ENCODE results near the gene TMBIM1. TPM values are rescaled to one million over a fixed set of nuclear protein-coding genes. Genes with fewer than 3 reads are reported as not detected.
A peak's percentile ranks its signal among the peaks of the same experiment; 100 is the strongest.

The TMBIM1 gene
- total RNA-seq, 3 donors from 2014 or later: 168 to 330 (median 170) TPM

GRCh38 chr2:218229851-218230250 is 62.5 kb downstream of the TMBIM1 start:
- H3K27me3 ChIP-seq: no peaks in the 10 kb centered on the region
- H3K27ac ChIP-seq: peak overlapping the region; percentile 23
- intact Hi-C loops (cut with DNase I; ENCODE audit: low total_unique reads): no loop called here
- H3K36me3 ChIP-seq: no peaks in the 10 kb centered on the region
- no peak for DNase-seq (ENCODE audit: low spot score in 2 of 2)
- H3K4me3 ChIP-seq: no peak overlapping the region
- no peaks in the 10 kb centered on the region for H3K4me1 ChIP-seq
- no peaks in the 10 kb centered on the region for H3K9me3 ChIP-seq
- TF ChIP-seq POLR2AphosphoS5 (IDR thresholded peaks at IDR 0.05): no peak
- TF ChIP-seq POLR2A (IDR thresholded peaks at IDR 0.05): no peak
- TF ChIP-seq CTCF (IDR thresholded peaks at IDR 0.05): no peak

GRCh38 chr2:218229239-218229638 is 63.1 kb downstream of the TMBIM1 start:
- H3K36me3 ChIP-seq: no peaks in the 10 kb centered on the region
- no peak overlapping the region for H3K4me3 ChIP-seq
- H3K27me3 ChIP-seq: no peaks in the 10 kb centered on the region
- TF ChIP-seq POLR2AphosphoS5 (IDR thresholded peaks at IDR 0.05) (no peak), CTCF (IDR thresholded peaks at IDR 0.05) (no peak), POLR2A (IDR thresholded peaks at IDR 0.05) (no peak)
- H3K9me3 ChIP-seq: no peaks in the 10 kb centered on the region
- no peaks in the 10 kb centered on the region for H3K4me1 ChIP-seq
- H3K27ac ChIP-seq: peak overlapping the region in 1 of 2 donors; percentile 23
- intact Hi-C loops (cut with DNase I; ENCODE audit: low total_unique reads): no loop called here
- DNase-seq (ENCODE audit: low spot score in 2 of 2): no peak

GRCh38 chr2:218228366-218229090 is 63.8 kb downstream of the TMBIM1 start:
- TF ChIP-seq POLR2A (IDR thresholded peaks at IDR 0.05): no peak
- TF ChIP-seq POLR2AphosphoS5 (IDR thresholded peaks at IDR 0.05): no peak
- TF ChIP-seq CTCF (IDR thresholded peaks at IDR 0.05): no peak
- no peaks in the 10 kb centered on the region for H3K36me3 ChIP-seq
- peak overlapping the region; percentile 23 to 70 for H3K27ac ChIP-seq
- no peak for DNase-seq (ENCODE audit: low spot score in 2 of 2)
- H3K9me3 ChIP-seq: no peaks in the 10 kb centered on the region
- H3K27me3 ChIP-seq: no peaks in the 10 kb centered on the region
- H3K4me3 ChIP-seq: no peak overlapping the region
- H3K4me1 ChIP-seq: no peaks in the 10 kb centered on the region
- intact Hi-C loops (cut with DNase I; ENCODE audit: low total_unique reads): no loop called here

GRCh38 chr2:218226903-218227302 is 65.4 kb downstream of the TMBIM1 start:
- H3K27ac ChIP-seq: no peak overlapping the region
- TF ChIP-seq POLR2A (IDR thresholded peaks at IDR 0.05) (no peak), POLR2AphosphoS5 (IDR thresholded peaks at IDR 0.05) (no peak), CTCF (IDR thresholded peaks at IDR 0.05) (no peak)
- no peak overlapping the region for H3K4me3 ChIP-seq
- no peaks in the 10 kb centered on the region for H3K36me3 ChIP-seq
- intact Hi-C loops (cut with DNase I; ENCODE audit: low total_unique reads): no loop called here
- H3K4me1 ChIP-seq: peaks cover 0 to 3% of the 10 kb centered on the region in 2 donors
- H3K9me3 ChIP-seq: no peaks in the 10 kb centered on the region
- no peaks in the 10 kb centered on the region for H3K27me3 ChIP-seq
- DNase-seq (ENCODE audit: low spot score in 2 of 2): no peak

Other genes with a start within 250 kb of the TMBIM1 start
- 1 to 10 TPM in 1 of 3 donors, not detected in 2; 2.8 TPM for gene RUFY4, start 223.2 kb downstream of the TMBIM1 start, total RNA-seq
- under 1 TPM in 2 of 3 donors, not detected in 1; 0.16 to 0.33 TPM for gene CXCR2, start 166.5 kb downstream of the TMBIM1 start, total RNA-seq
- gene CXCR1, start 125.5 kb downstream of the TMBIM1 start, total RNA-seq: under 1 TPM in 1 of 3 donors, not detected in 2; 0.16 TPM
- gene ARPC2, start 75.3 kb downstream of the TMBIM1 start, total RNA-seq: 100 to 1,000 TPM; 212 to 336 (median 248) TPM
- 10 to 100 TPM in 1 of 3 donors, 1 to 10 TPM in 2; 5.2 to 22.2 (median 8.5) TPM for gene GPBAR1, start 31.5 kb downstream of the TMBIM1 start, total RNA-seq
- 100 to 1,000 TPM; 150 to 164 (median 151) TPM for gene AAMP, start 22.4 kb downstream of the TMBIM1 start, total RNA-seq
- gene PNKD, start 22.0 kb downstream of the TMBIM1 start, total RNA-seq: 10 to 100 TPM; 30.2 to 48.3 (median 35.6) TPM
- gene CATIP, start 64.4 kb upstream of the TMBIM1 start, total RNA-seq: under 1 TPM in 1 of 3 donors, not detected in 2; 0.44 TPM
- 10 to 100 TPM; 14.4 to 53.4 (median 17.9) TPM for gene SLC11A1, start 89.8 kb upstream of the TMBIM1 start, total RNA-seq
- 100 to 1,000 TPM in 1 of 3 donors, 10 to 100 TPM in 2; 83.9 to 113 (median 95.9) TPM for gene CTDSP1, start 107.4 kb upstream of the TMBIM1 start, total RNA-seq
- 1 to 10 TPM in 1 of 3 donors, under 1 TPM in 1, not detected in 1; under 0.01 to 2.9 TPM for gene VIL1, start 126.6 kb upstream of the TMBIM1 start, total RNA-seq

Data from breast epithelium (tissue), 4 donors.